Measurements from ENCODE around the gene FLAD1. TPM values are rescaled to one million over a fixed set of nuclear protein-coding genes. Genes with fewer than 3 reads are reported as not detected.

The FLAD1 gene
- total and polyA plus RNA-seq, 2 of the 4 experiments (the other 2 are of a cell fraction), result 26.3 to 37.3 TPM

DNA sequence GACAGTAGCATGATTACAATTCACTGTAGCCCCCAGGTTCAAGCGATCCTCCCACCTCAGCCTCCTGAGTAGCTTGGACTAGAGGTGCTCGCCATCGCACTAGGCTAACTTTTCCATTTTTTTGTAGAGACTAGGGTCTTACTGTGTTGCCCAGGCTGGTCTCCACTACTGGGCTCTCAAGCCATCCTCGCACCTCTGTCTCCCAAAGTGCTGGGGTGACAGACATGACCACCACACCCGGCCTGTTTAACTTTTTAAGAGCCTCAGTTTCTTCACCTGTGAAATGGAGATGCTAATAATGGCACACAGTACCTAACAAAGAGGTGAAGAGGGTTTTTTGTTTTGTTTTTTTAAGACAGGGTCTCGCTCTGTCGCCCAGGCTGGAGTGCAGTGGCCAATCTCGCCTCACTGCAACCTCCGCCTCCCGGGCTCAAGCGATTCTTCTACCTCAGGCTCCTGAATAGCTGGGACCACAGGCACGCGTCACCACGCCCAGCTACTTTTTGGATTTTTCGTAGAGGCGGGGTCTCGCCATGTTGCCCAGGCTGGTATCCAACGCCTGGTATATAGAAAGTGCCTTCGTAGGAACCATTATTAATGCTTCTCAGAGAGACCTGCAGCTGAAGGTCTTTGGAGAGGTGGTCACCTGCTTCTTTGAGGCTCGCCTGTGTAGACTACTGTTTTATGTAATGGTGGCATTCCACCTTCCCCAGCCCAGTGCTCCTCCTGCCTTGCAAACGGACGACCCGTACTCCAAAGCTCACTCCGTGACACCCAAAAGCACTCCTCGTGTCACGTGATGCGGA, 47.2 kb upstream of the FLAD1 start:
- Histone ChIP-seq H2AK9ac (replicated peaks; ENCODE audit: low read depth, low read length, poor library complexity) (peak overlapping the region; percentile 94), H2BK15ac (ENCODE audit: low read depth, low read length) (peak overlapping the region; percentile 99; the same call in 1 of the 3 replicates), H2AFZ (replicated peaks; ENCODE audit: low read length, poor library complexity) (peak overlapping the region; percentile 99), H3K27me3 (ENCODE audit: control insufficient read depth, insufficient read depth, low read length) (no peaks in the 10 kb centered on the region), H2AK5ac (ENCODE audit: low read depth, low read length) (peak overlapping the region; percentile 75), H3K9ac (ENCODE audit: low read depth, low read length) (peak overlapping the region; percentile 96), H3K14ac (replicated peaks; ENCODE audit: low read depth, low read length) (peak overlapping the region; percentile 98), H2BK5ac (ENCODE audit: low read depth, low read length, poor library complexity, severe bottlenecking) (peak overlapping the region; percentile 98), H3K4me2 (ENCODE audit: low read depth, low read length) (peak overlapping the region; percentile 96), H3K4me1 (ENCODE audit: control insufficient read depth, insufficient read depth, low read length) (peaks cover 2% of the 10 kb centered on the region), H4K8ac (ENCODE audit: low read depth in 2 of 2, low read length in 2 of 2) (peak overlapping the region; percentile 71 to 99), H4K20me1 (ENCODE audit: insufficient read depth, low read length) (no peaks in the 10 kb centered on the region), H2BK120ac (ENCODE audit: low read depth, low read length) (peak overlapping the region; percentile 97; the same call in 1 of the 2 replicates), H3K9me1 (ENCODE audit: insufficient read depth, low read length) (peaks cover 11% of the 10 kb centered on the region; the same call in 1 of the 2 replicates), H3K4me3 (ENCODE audit: insufficient read depth, low read depth, low read length) (peak overlapping the region; percentile 63), H3K36me3 (ENCODE audit: control insufficient read depth, insufficient read depth, low read length) (no peaks in the 10 kb centered on the region), H2BK20ac (ENCODE audit: low read depth, low read length) (no peak overlapping the region), H4K91ac (ENCODE audit: insufficient read depth, low read depth, low read length) (peak overlapping the region; percentile 99; the same call in 1 of the 2 replicates), H3K79me1 (ENCODE audit: low read depth in 1 of 2, low read length in 2 of 2) (peaks cover 0 to 14% of the 10 kb centered on the region in 2 experiments; a peak in 2 of 4 replicates), H3K4ac (ENCODE audit: low read depth, low read length) (peak overlapping the region; percentile 97), H3K18ac (ENCODE audit: low read depth, low read length) (peak overlapping the region; percentile 73), H3K23ac (ENCODE audit: low read depth, low read length) (peak overlapping the region; percentile 20; the same call in 1 of the 2 replicates), H3K27ac (ENCODE audit: insufficient read depth, low read length) (peak overlapping the region; percentile 94), H3K56ac (ENCODE audit: extremely low read depth, insufficient read depth, low read length) (peak overlapping the region; percentile 31; the same call in 1 of the 2 replicates), H4K5ac (ENCODE audit: low read depth, low read length) (peak overlapping the region; percentile 90), H3K9me3 (ENCODE audit: control insufficient read depth, insufficient read depth, low read length) (no peaks in the 10 kb centered on the region)
- ChIA-PET CTCF (interaction anchor here (1.0 to 1.2 kb wide), 2 partner anchors 20 to 149 kb away, joined by 3 read pairs; partner anchors contain the start of gene PBXIP1), POLR2A (ENCODE audit: unreplicated experiment) (interaction anchor here (0.6 to 1.0 kb wide), 3 partner anchors 20 to 208 kb away, joined by 4 to 6 read pairs (median 4); partner anchors contain the start of gene PBXIP1)
- BruUV-seq (replicated peaks), result no TSS peak
- dilution Hi-C loops (cut with HindIII; ENCODE audit: low sequenced_read_pairs, unreplicated experiment) (no loop called here), in situ Hi-C loops (cut with MboI; ENCODE audit: low sequenced_read_pairs) (no loop called here), intact Hi-C loops (cut with micrococcal nuclease) (loop anchor here (2.0 kb wide), 1 partner anchor 65 kb away; no protein-coding TSS in a partner anchor)
- DNase-seq (no peak), ATAC-seq (ENCODE audit: low read depth) (no peak)
- TF ChIP-seq RAD21 (IDR thresholded peaks at IDR 0.05; ENCODE audit: low read length), result no peak
- no peak for TF ChIP-seq MXI1 (IDR thresholded peaks at IDR 0.05; ENCODE audit: borderline replicate concordance, low read depth, low read length)
- no peak for TF ChIP-seq MAFK (IDR thresholded peaks at IDR 0.05; ENCODE audit: low read depth, low read length)
- TF ChIP-seq, protein P1, sequence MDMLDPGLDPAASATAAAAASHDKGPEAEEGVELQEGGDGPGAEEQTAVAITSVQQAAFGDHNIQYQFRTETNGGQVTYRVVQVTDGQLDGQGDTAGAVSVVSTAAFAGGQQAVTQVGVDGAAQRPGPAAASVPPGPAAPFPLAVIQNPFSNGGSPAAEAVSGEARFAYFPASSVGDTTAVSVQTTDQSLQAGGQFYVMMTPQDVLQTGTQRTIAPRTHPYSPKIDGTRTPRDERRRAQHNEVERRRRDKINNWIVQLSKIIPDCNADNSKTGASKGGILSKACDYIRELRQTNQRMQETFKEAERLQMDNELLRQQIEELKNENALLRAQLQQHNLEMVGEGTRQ (IDR thresholded peaks at IDR 0.05; ENCODE audit: low read depth, low read length), result no peak; the same call in 1 of the 2 replicates
- no peak for TF ChIP-seq FOS (IDR thresholded peaks at IDR 0.05; ENCODE audit: low read depth, low read length)
- no peak for TF ChIP-seq SMC3 (IDR thresholded peaks at IDR 0.05; ENCODE audit: low read depth, low read length)
- no peak for TF ChIP-seq BHLHE40 (IDR thresholded peaks at IDR 0.05; ENCODE audit: low read depth, low read length)
- TF ChIP-seq CEBPB (IDR thresholded peaks at IDR 0.05; ENCODE audit: low read depth, low read length), result no peak
- TF ChIP-seq RCOR1 (IDR thresholded peaks at IDR 0.05; ENCODE audit: insufficient replicate concordance, low read length), result no peak
- TF ChIP-seq, protein P2, sequence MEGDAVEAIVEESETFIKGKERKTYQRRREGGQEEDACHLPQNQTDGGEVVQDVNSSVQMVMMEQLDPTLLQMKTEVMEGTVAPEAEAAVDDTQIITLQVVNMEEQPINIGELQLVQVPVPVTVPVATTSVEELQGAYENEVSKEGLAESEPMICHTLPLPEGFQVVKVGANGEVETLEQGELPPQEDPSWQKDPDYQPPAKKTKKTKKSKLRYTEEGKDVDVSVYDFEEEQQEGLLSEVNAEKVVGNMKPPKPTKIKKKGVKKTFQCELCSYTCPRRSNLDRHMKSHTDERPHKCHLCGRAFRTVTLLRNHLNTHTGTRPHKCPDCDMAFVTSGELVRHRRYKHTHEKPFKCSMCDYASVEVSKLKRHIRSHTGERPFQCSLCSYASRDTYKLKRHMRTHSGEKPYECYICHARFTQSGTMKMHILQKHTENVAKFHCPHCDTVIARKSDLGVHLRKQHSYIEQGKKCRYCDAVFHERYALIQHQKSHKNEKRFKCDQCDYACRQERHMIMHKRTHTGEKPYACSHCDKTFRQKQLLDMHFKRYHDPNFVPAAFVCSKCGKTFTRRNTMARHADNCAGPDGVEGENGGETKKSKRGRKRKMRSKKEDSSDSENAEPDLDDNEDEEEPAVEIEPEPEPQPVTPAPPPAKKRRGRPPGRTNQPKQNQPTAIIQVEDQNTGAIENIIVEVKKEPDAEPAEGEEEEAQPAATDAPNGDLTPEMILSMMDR (conservative IDR thresholded peaks at IDR 0.05; ENCODE audit: low read depth, low read length), result no peak
- TF ChIP-seq CHD1 (IDR thresholded peaks at IDR 0.05; ENCODE audit: low read depth, low read length), result no peak
- no peak for TF ChIP-seq MAZ (IDR thresholded peaks at IDR 0.05; ENCODE audit: borderline replicate concordance, low read depth, low read length)
- no peak for TF ChIP-seq RFX5 (IDR thresholded peaks at IDR 0.05; ENCODE audit: low read depth, low read length)
- 55% methylated on average over 16 of the region's 27 CpGs; no CpG with 5 or more reads in 1 of the 2 experiments for WGBS, 2 experiments (ENCODE audit: extremely low coverage in 2 of 2, insufficient read length in 1 of 2)
